Adrenal gland (tissue), 5 donors: ENCODE data around the gene CAPN11.

Experiments
- CTCF ChIP-seq, 6 experiments: fragments of 450-650 bp in 4 of 6; fragments of 200-600 bp in 2 of 6; sonication (generic) in 1 of 6; IDR thresholded peaks; 1 replicate in 5 of 6; 2 replicates in 1 of 6; pipeline versions ENCODE4 v1.5.1 to v1.8.0; 2016 to 2021; ENCODE audit warnings: antibody characterized with exemption in 6 of 6, mild to moderate bottlenecking in 2 of 6, moderate library complexity in 1 of 6
- POLR2A ChIP-seq, 2 donors: fragments of 450-650 bp; IDR thresholded peaks; one replicate each; pipeline ENCODE4 v1.6.1; 2017; ENCODE audit warnings: antibody characterized with exemption in 2 of 2, mild to moderate bottlenecking in 2 of 2, moderate library complexity in 1 of 2
- donor health status: DM: no; HTN: no; CAD: no.

GRCh38 chr6:44188819-44189218, 30.2 kb downstream of the CAPN11 start:
- TF ChIP-seq CTCF (IDR thresholded peaks at IDR 0.05) = no peak
- TF ChIP-seq POLR2A (IDR thresholded peaks at IDR 0.05) = no peak
